Liver (tissue), 9 donors: ENCODE results near the gene DAPP1. TPM values are rescaled to one million over a fixed set of nuclear protein-coding genes. Genes with fewer than 3 reads are reported as not detected.
"Not testable (repeated sequence)": the region's sequence is repeated elsewhere in the genome, so short reads cannot be mapped to it uniquely, and the experiment has no call there.

ENCODE experiments used
- DNase-seq: peaks from one replicate; pipeline ENCODE4 v3.0.0-alpha.2; 2017; ENCODE audit warnings: low spot score
- H3K27ac ChIP-seq, 2 donors: one replicate each; pipeline ENCODE4 v1.7.0; 2013; ENCODE audit warnings: inconsistent platforms in 2 of 2, low read length in 2 of 2, control low read depth in 1 of 2, low read depth in 1 of 2, mild to moderate bottlenecking in 1 of 2
- H3K27me3 ChIP-seq, 4 donors: one replicate each; pipeline versions ENCODE4 v1.6.1 to v1.7.0; 2013; ENCODE audit warnings: low read length in 3 of 4, inconsistent platforms in 1 of 4, mild to moderate bottlenecking in 1 of 4, moderate library complexity in 1 of 4; ENCODE audit not compliant: control insufficient read depth in 4 of 4, insufficient read depth in 4 of 4
- H3K36me3 ChIP-seq, 4 donors: one replicate each; pipeline versions ENCODE4 v1.6.1 to v1.7.0; 2013; ENCODE audit warnings: low read length in 3 of 4, mild to moderate bottlenecking in 3 of 4, low read depth in 1 of 4, moderate library complexity in 1 of 4; ENCODE audit not compliant: control insufficient read depth in 4 of 4, insufficient read depth in 3 of 4
- H3K4me1 ChIP-seq, 4 donors: one replicate each; pipeline versions ENCODE4 v1.6.1 to v1.7.0; 2013; ENCODE audit warnings: low read length in 3 of 4, mild to moderate bottlenecking in 3 of 4, moderate library complexity in 1 of 4; ENCODE audit not compliant: control insufficient read depth in 4 of 4, insufficient read depth in 4 of 4
- H3K4me3 ChIP-seq, 3 donors: one replicate each; pipeline versions ENCODE4 v1.6.1 to v1.7.0; 2013; ENCODE audit warnings: low read length in 3 of 3, control low read depth in 1 of 3, low read depth in 1 of 3, mild to moderate bottlenecking in 1 of 3
- H3K9ac ChIP-seq, 2 donors: one replicate each; pipeline ENCODE4 v1.7.0; 2013; ENCODE audit warnings: low read length in 2 of 2, mild to moderate bottlenecking in 2 of 2, moderate library complexity in 2 of 2, control low read depth in 1 of 2, low read depth in 1 of 2
- H3K9me3 ChIP-seq, 4 donors: one replicate each; pipeline versions ENCODE4 v1.6.1 to v1.7.0; 2013; ENCODE audit warnings: low read length in 3 of 4; ENCODE audit not compliant: control insufficient read depth in 4 of 4
- ATF3 ChIP-seq: IDR thresholded peaks from 2 replicates; pipeline ENCODE4 v1.6.1; 2016; ENCODE audit warnings: antibody characterized with exemption
- CTCF ChIP-seq: fragments of 150-350 bp; IDR thresholded peaks from 2 replicates; pipeline ENCODE4 v1.5.1; 2017; ENCODE audit warnings: improper control_type of control experiment, low read depth, low read length; ENCODE audit not compliant: missing input control
- FOXA1 ChIP-seq: IDR thresholded peaks from 2 replicates; pipeline ENCODE4 v1.6.1; 2016; ENCODE audit warnings: antibody characterized with exemption
- FOXA2 ChIP-seq: IDR thresholded peaks from 2 replicates; pipeline ENCODE4 v1.6.1; 2016; ENCODE audit warnings: antibody characterized with exemption
- GABPA ChIP-seq, 2 donors: IDR thresholded peaks in 1 of 2; conservative IDR thresholded peaks in 1 of 2; 2 replicates each; pipeline ENCODE4 v1.6.1; 2016; ENCODE audit warnings: antibody characterized with exemption in 2 of 2, mild to moderate bottlenecking in 1 of 2, moderate library complexity in 1 of 2
- HNF4A ChIP-seq, 2 donors: conservative IDR thresholded peaks; 2 replicates each; pipeline ENCODE4 v1.6.1; 2016; ENCODE audit warnings: antibody characterized with exemption in 2 of 2, mild to moderate bottlenecking in 2 of 2
- HNF4G ChIP-seq: IDR thresholded peaks from 2 replicates; pipeline ENCODE4 v1.6.1; 2016; ENCODE audit warnings: antibody characterized with exemption
- JUND ChIP-seq, 2 donors: IDR thresholded peaks; 2 replicates each; pipeline ENCODE4 v1.6.1; 2016; ENCODE audit warnings: antibody characterized with exemption in 2 of 2
- MAX ChIP-seq: IDR thresholded peaks from 2 replicates; pipeline ENCODE4 v1.6.1; 2016; ENCODE audit warnings: antibody characterized with exemption
- NR2F2 ChIP-seq: IDR thresholded peaks from 2 replicates; pipeline ENCODE4 v1.6.1; 2016; ENCODE audit warnings: antibody characterized with exemption
- RAD21 ChIP-seq, 2 donors: IDR thresholded peaks; 2 replicates each; pipeline ENCODE4 v1.6.1; 2016; ENCODE audit warnings: antibody characterized with exemption in 2 of 2, mild to moderate bottlenecking in 2 of 2
- REST ChIP-seq: IDR thresholded peaks from 2 replicates; pipeline ENCODE4 v1.6.1; 2016; ENCODE audit warnings: antibody characterized with exemption, mild to moderate bottlenecking
- RXRA ChIP-seq, 2 donors: IDR thresholded peaks; 2 replicates each; pipeline ENCODE4 v1.6.1; 2017 to 2018; ENCODE audit warnings: antibody characterized with exemption in 2 of 2, mild to moderate bottlenecking in 1 of 2
- SP1 ChIP-seq: IDR thresholded peaks from 2 replicates; pipeline ENCODE4 v1.6.1; 2018; ENCODE audit warnings: antibody characterized with exemption, mild to moderate bottlenecking
- YY1 ChIP-seq: IDR thresholded peaks from 2 replicates; pipeline ENCODE4 v1.6.1; 2016; ENCODE audit warnings: antibody characterized with exemption, mild to moderate bottlenecking
- ZBTB33 ChIP-seq: IDR thresholded peaks from 2 replicates; pipeline ENCODE4 v1.6.1; 2016; ENCODE audit warnings: antibody characterized with exemption
- WGBS: extraction: QIAGEN DNeasy Blood & Tissue Kit; methylation state at CpG from one replicate; pipeline ENCODE4 v1.1.7; 2013; 5-methylcytosine and 5-hydroxymethylcytosine counted together
- polyA plus RNA-seq, 2 donors: library from polyadenylated mRNA; stranded (reverse) in 1 of 2; unstranded in 1 of 2; fragments of 200-250 nt in 1 of 2; fragments of >200 nt in 1 of 2; fragmentation: Nextera tagmentation in 1 of 2; extraction: Ambion mirVana in 1 of 2; gene quantifications; one replicate each; pipeline versions ENCODE4 v1.2.1 to v1.2.3, GENCODE V29; 2013 to 2015
- total RNA-seq, 2 donors: library from RNA; depleted of rRNA; stranded (reverse); fragments of >200 nt; gene quantifications; one replicate each; pipeline ENCODE4 v1.2.3, GENCODE V29; 2014
- donor health status: healthy.
- donor health status: healthy.
- donor health status: healthy.
- donor health status: healthy.
- donor health status: healthy.

The DAPP1 gene
- total and polyA plus RNA-seq, 4 donors, result 0.53 to 4.8 (median 0.91) TPM

- Histone ChIP-seq H3K4me1 (peaks cover 2 to 6% (median 5%) of the 10 kb centered on the region in 4 donors), H3K36me3 (no peaks in the 10 kb centered on the region), H3K4me3 (no peak overlapping the region), H3K27me3 (no peaks in the 10 kb centered on the region), H3K27ac (no peak overlapping the region), H3K9me3 (no peaks in the 10 kb centered on the region), H3K9ac (no peak overlapping the region)
- DNase-seq, result no peak
- WGBS, result 61% methylated on average over 1 of the region's 1 CpG
- TF ChIP-seq ZBTB33, result no peak
- TF ChIP-seq FOXA1, result no peak
- TF ChIP-seq CTCF, result no peak
- TF ChIP-seq YY1, result no peak
- TF ChIP-seq HNF4A (conservative IDR thresholded peaks at IDR 0.05), result no peak
- no peak for TF ChIP-seq ATF3
- no peak for TF ChIP-seq RAD21 (IDR thresholded peaks at IDR 0.05)
- no peak for TF ChIP-seq REST
- TF ChIP-seq JUND (IDR thresholded peaks at IDR 0.05), result no peak
- no peak for TF ChIP-seq NR2F2
- no peak for TF ChIP-seq HNF4G
- TF ChIP-seq FOXA2, result no peak
- TF ChIP-seq GABPA (IDR thresholded peaks at IDR 0.05 in 1 of 2, conservative IDR thresholded peaks at IDR 0.05 in 1 of 2), result no peak
- TF ChIP-seq SP1, result no peak
- TF ChIP-seq MAX, result no peak
- TF ChIP-seq RXRA (IDR thresholded peaks at IDR 0.05), result no peak
Measured at GRCh38 chr4:99828477-99828876, 11.8 kb downstream of the DAPP1 start.

GRCh38 chr4:99830051-99830450 is 13.4 kb downstream of the DAPP1 start:
- not testable (repeated sequence) for H3K9me3 ChIP-seq, H3K4me3 ChIP-seq, H3K27ac ChIP-seq, H3K9ac ChIP-seq, DNase-seq, H3K36me3 ChIP-seq, H3K27me3 ChIP-seq
- 94% methylated on average over 5 of the region's 5 CpGs for WGBS
- H3K4me1 ChIP-seq, result peaks cover 2 to 11% (median 9%) of the 10 kb centered on the region in 4 donors
